HepG2 (cell line): ENCODE measurements around the gene OR10A6. TPM values are rescaled to one million over a fixed set of nuclear protein-coding genes. Genes with fewer than 3 reads are reported as not detected.

Source experiments
- ATAC-seq: fragments of 200-7000 bp; cut with Tn5 transposase; 3 replicates; pipeline ENCODE4 v1.9.1; 2020; ENCODE audit warnings: mild to moderate bottlenecking, moderate library complexity
- BruUV-seq: library from RNA; stranded (reverse); fragments of 400-500 nt; replicated peaks from 2 replicates; lab custom pipeline; 2021; lab: Mats Ljungman, UMichigan
- CTCF ChIA-PET: fragments of 300-600 bp; formaldehyde crosslinking; extraction: SDS; loops from one replicate; lab custom pipeline; 2021; ENCODE audit warnings: low total read pairs, inconsistent platforms, low intra/inter-chr PET ratio; lab: Yijun Ruan, JAX
- POLR2A ChIA-PET: fragments of 350-600 bp; sonication (Branson Sonifier 250); formaldehyde crosslinking; loops from one replicate; lab custom pipeline; 2020; ENCODE audit warnings: antibody characterized with exemption, inconsistent platforms; lab: Yijun Ruan, JAX
- DNase-seq: peaks from one replicate; pipeline ENCODE4 v3.0.0-alpha.2; 2015; ENCODE audit warnings: low spot score
- FAIRE-seq: peaks from 3 replicates; lab custom pipeline; 2011; peaks lifted over from hg19 to GRCh38; lab: Jason Lieb, UNC
- H2AFZ ChIP-seq: one replicate; pipeline ENCODE4 v1.6.1; 2011; ENCODE audit warnings: low read length, inconsistent platforms
- H3K27ac ChIP-seq: fragments of 300-600 bp; 3 replicates; pipeline ENCODE4 v1.8.0; 2011; ENCODE audit warnings: mixed run types, mild to moderate bottlenecking, mixed read lengths, low read length, inconsistent platforms; ENCODE audit not compliant: insufficient read depth; ENCODE audit errors: extremely low read length
- H3K27me3 ChIP-seq, 2 experiments: fragments of 200-600 bp in 1 of 2; 2 replicates in 1 of 2; 3 replicates in 1 of 2; pipeline versions ENCODE4 v1.6.0 to v1.8.0; 2011; ENCODE audit warnings: low read length in 2 of 2, mild to moderate bottlenecking in 2 of 2, moderate library complexity in 2 of 2, inconsistent platforms in 1 of 2; ENCODE audit not compliant: insufficient read depth in 2 of 2, control insufficient read depth in 1 of 2
- H3K36me3 ChIP-seq, 2 experiments: fragments of 200-600 bp in 1 of 2; replicated peaks in 1 of 2; 2 replicates in 1 of 2; 3 replicates in 1 of 2; pipeline versions ENCODE4 v1.5.1 to v1.8.0; 2011; ENCODE audit warnings: low read length in 2 of 2, inconsistent platforms in 1 of 2; ENCODE audit not compliant: insufficient read depth in 2 of 2, control insufficient read depth in 1 of 2
- H3K4me1 ChIP-seq: 2 replicates; pipeline ENCODE4 v1.5.1; 2012; ENCODE audit warnings: low read length, inconsistent platforms; ENCODE audit not compliant: insufficient read depth
- H3K4me2 ChIP-seq: 2 replicates; pipeline ENCODE4 v1.6.0; 2011; ENCODE audit warnings: low read depth, low read length, inconsistent platforms
- H3K4me3 ChIP-seq, 3 experiments: fragments of 200-600 bp in 1 of 3; sonication (generic), shearing (Covaris generic) in 1 of 3; replicated peaks in 1 of 3; 2 replicates each; pipeline ENCODE4 v1.5.1; 2011 to 2016; ENCODE audit warnings: low read length in 3 of 3, inconsistent platforms in 2 of 3, low read depth in 2 of 3, mild to moderate bottlenecking in 2 of 3, control low read depth in 1 of 3, mixed read lengths in 1 of 3; ENCODE audit not compliant: insufficient read depth in 1 of 3
- H3K79me2 ChIP-seq: one replicate; pipeline ENCODE4 v1.6.1; 2011; ENCODE audit warnings: low read length, inconsistent platforms; ENCODE audit not compliant: insufficient read depth
- H3K9ac ChIP-seq: 2 replicates; pipeline ENCODE4 v1.6.0; 2011; ENCODE audit warnings: mild to moderate bottlenecking, low read depth, low read length, inconsistent platforms; ENCODE audit not compliant: insufficient read depth
- H3K9me3 ChIP-seq: 2 replicates; pipeline ENCODE4 v1.5.1; 2012; ENCODE audit warnings: mild to moderate bottlenecking, low read length
- H4K20me1 ChIP-seq: 2 replicates; pipeline ENCODE4 v1.6.0; 2011; ENCODE audit warnings: inconsistent platforms, mild to moderate bottlenecking, low read length, moderate library complexity; ENCODE audit not compliant: insufficient read depth
- ATF7 ChIP-seq, 2 experiments: fragments of 450-650 bp in 1 of 2; sonication (generic) in 1 of 2; formaldehyde crosslinking in 1 of 2; IDR thresholded peaks; 2 replicates each; pipeline versions ENCODE4 v1.4.0 to v1.6.1; 2016 to 2020; ENCODE audit warnings: antibody characterized with exemption in 1 of 2, mild to moderate bottlenecking in 1 of 2, missing genetic modification reagents in 1 of 2
- CEBPB ChIP-seq: IDR thresholded peaks from 2 replicates; pipeline ENCODE4 v1.6.1; 2011; ENCODE audit warnings: low read depth, low read length, improper control_type of control experiment, borderline replicate concordance
- CEBPG ChIP-seq: IDR thresholded peaks from 2 replicates; pipeline ENCODE4 v1.6.1; 2016
- HOMEZ ChIP-seq: IDR thresholded peaks from 2 replicates; pipeline ENCODE4 v1.6.1; 2016; ENCODE audit warnings: low read depth
- MAFG ChIP-seq: sonication (generic); formaldehyde crosslinking; IDR thresholded peaks from 2 replicates; pipeline ENCODE4 v1.5.1; 2020; ENCODE audit warnings: mild to moderate bottlenecking, missing genetic modification reagents
- MYC ChIP-seq: sonication (generic); formaldehyde crosslinking; IDR thresholded peaks from 2 replicates; pipeline ENCODE4 v1.9.0; 2021; ENCODE audit warnings: missing genetic modification reagents, borderline replicate concordance
- NCOA2 ChIP-seq: sonication (generic); formaldehyde crosslinking; IDR thresholded peaks from 2 replicates; pipeline ENCODE4 v1.8.0; 2022; ENCODE audit warnings: inconsistent platforms
- NPAS2 ChIP-seq: sonication (generic); formaldehyde crosslinking; IDR thresholded peaks from 2 replicates; pipeline ENCODE4 v1.8.0; 2022; ENCODE audit warnings: mild to moderate bottlenecking, missing genetic modification reagents, borderline replicate concordance
- PHF5A ChIP-seq: IDR thresholded peaks from one replicate; pipeline ENCODE4 v1.6.1; 2018; ENCODE audit warnings: low read depth, missing genetic modification reagents; ENCODE audit not compliant: unreplicated experiment
- ZNF503 ChIP-seq: sonication (generic); formaldehyde crosslinking; IDR thresholded peaks from 2 replicates; pipeline ENCODE4 v1.4.0; 2020; ENCODE audit warnings: missing genetic modification reagents
- ZNF549 ChIP-seq: sonication (generic); formaldehyde crosslinking; IDR thresholded peaks from 2 replicates; pipeline ENCODE4 v1.5.0; 2020; ENCODE audit warnings: missing genetic modification reagents
- WGBS: methylation state at CpG from one replicate; pipeline ENCODE4 v1.1.6; 2017; ENCODE audit warnings: low lambda C conversion rate; 5-methylcytosine and 5-hydroxymethylcytosine counted together
- in situ Hi-C: cut with HindIII; loops from 2 replicates; pipeline ENCODE4 v1.10.0; 2017; ENCODE audit warnings: low pct_unique_long_range_greater_than_20kb; ENCODE audit not compliant: extremely low pct_ligation_motif_present
- intact Hi-C: fragments of 100-400 bp; cut with micrococcal nuclease; formaldehyde crosslinking; loops from one replicate; pipeline ENCODE4 v1.10.0; 2022; ENCODE audit not compliant: unreplicated experiment
- polyA plus RNA-seq, 8 experiments: library from polyadenylated mRNA; depleted of rRNA in 3 of 8; stranded (reverse) in 7 of 8; unstranded in 1 of 8; fragments of >200 nt; fragmentation: Illumina TruSeq in 4 of 8; extraction: Trizol in 4 of 8; gene quantifications; 2 replicates each; pipeline versions ENCODE4 v1.2.1 to v1.2.3, GENCODE V29; 2011 to 2016; ENCODE audit warnings: low read depth in 4 of 8, missing spikeins in 1 of 8, mixed read lengths in 1 of 8; ENCODE audit not compliant: insufficient read depth in 1 of 8
- total RNA-seq, 5 experiments: library from RNA; depleted of rRNA; stranded (reverse); fragments of >200 nt; fragmentation: Illumina TruSeq; extraction: Trizol; gene quantifications; 2 replicates each; pipeline ENCODE4 v1.2.3, GENCODE V29; 2016; ENCODE audit warnings: low read depth in 1 of 5
- TF ChIP-seq, protein P1 (sequence below): sonication (generic); formaldehyde crosslinking; IDR thresholded peaks from 2 replicates; pipeline ENCODE4 v1.8.0; 2022; ENCODE audit warnings: mild to moderate bottlenecking, missing genetic modification reagents

The OR10A6 gene
- total and polyA plus RNA-seq, 2 of the 13 experiments (the other 11 are each of a cell fraction or from before 2014, with no cell fraction given) = not detected

GRCh38 chr11:7977232-7977917 lies 46.3 kb upstream of the OR10A6 start:
- DNase-seq = no peak

DNA sequence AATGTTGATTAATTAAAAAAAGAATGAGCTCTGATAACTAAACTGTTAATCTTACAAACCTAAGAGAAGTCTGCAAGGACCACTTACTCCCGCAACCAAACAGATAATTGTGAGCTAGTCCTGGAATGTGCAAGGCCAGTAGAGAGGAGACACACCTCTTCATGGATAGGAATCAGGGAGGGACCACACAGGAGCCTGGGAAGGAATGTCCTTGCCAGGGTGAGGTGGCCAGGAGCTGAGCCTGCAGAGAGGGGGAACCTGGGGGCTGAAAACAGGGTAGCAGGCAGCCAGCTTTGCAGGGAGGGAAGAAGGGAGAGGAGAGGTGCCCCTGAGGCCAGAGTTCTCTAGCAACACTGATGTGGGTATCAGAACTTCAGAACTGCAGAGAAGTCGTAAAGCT lies 43.6 kb upstream of the OR10A6 start:
- no peak for FAIRE-seq
- no peaks in the 10 kb centered on the region for H3K4me1 ChIP-seq
- 25% methylated on average over 2 of the region's 2 CpGs for WGBS
- intact Hi-C loops (no loop called here), in situ Hi-C loops (no loop called here)
- POLR2A ChIA-PET = no interaction called here
- ATAC-seq = no peak
- CTCF ChIA-PET = no interaction called here
- no peak overlapping the region for H3K4me2 ChIP-seq
- no peaks in the 10 kb centered on the region for H4K20me1 ChIP-seq
- no peak for DNase-seq
- H3K27me3 ChIP-seq = no peaks in the 10 kb centered on the region
- H3K27ac ChIP-seq = no peak overlapping the region
- BruUV-seq = no TSS peak
- no peak overlapping the region for H3K9ac ChIP-seq
- no peak overlapping the region for H3K4me3 ChIP-seq
- no peaks in the 10 kb centered on the region for H3K79me2 ChIP-seq
- no peak overlapping the region for H2AFZ ChIP-seq
- H3K9me3 ChIP-seq = no peaks in the 10 kb centered on the region
- no peaks in the 10 kb centered on the region for H3K36me3 ChIP-seq
- TF ChIP-seq NPAS2 (CRISPR knock-in tag) (no peak), MAFG (no peak), ZNF549 (no peak), MYC (no peak), HOMEZ (no peak), ATF7 (IDR thresholded peaks at IDR 0.05) (no peak), ATF7 (CRISPR knock-in tag; IDR thresholded peaks at IDR 0.05) (no peak), PHF5A (CRISPR knock-in tag) (no peak)
- TF ChIP-seq, protein P1, sequence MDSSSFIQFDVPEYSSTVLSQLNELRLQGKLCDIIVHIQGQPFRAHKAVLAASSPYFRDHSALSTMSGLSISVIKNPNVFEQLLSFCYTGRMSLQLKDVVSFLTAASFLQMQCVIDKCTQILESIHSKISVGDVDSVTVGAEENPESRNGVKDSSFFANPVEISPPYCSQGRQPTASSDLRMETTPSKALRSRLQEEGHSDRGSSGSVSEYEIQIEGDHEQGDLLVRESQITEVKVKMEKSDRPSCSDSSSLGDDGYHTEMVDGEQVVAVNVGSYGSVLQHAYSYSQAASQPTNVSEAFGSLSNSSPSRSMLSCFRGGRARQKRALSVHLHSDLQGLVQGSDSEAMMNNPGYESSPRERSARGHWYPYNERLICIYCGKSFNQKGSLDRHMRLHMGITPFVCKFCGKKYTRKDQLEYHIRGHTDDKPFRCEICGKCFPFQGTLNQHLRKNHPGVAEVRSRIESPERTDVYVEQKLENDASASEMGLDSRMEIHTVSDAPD (CRISPR knock-in tag) = no peak

More at GRCh38 chr11:7977232-7977917, 46.3 kb upstream of the OR10A6 start:
- WGBS = 38% methylated on average over 5 of the region's 5 CpGs
- H3K27ac ChIP-seq = no peak overlapping the region
- H3K4me3 ChIP-seq = no peak overlapping the region
- CTCF ChIA-PET = no interaction called here
- H3K9me3 ChIP-seq = no peaks in the 10 kb centered on the region
- H3K4me1 ChIP-seq = no peaks in the 10 kb centered on the region
- ATAC-seq (no peak), FAIRE-seq (no peak)
- no peak overlapping the region for H3K9ac ChIP-seq
- intact Hi-C loops = no loop called here
- H3K36me3 ChIP-seq = no peaks in the 10 kb centered on the region
- H3K27me3 ChIP-seq = no peaks in the 10 kb centered on the region
- H2AFZ ChIP-seq = no peak overlapping the region
- TF ChIP-seq NCOA2 (CRISPR knock-in tag) (no peak), ZNF503 (CRISPR knock-in tag) (no peak), CEBPB (peak; percentile 71), CEBPG (CRISPR knock-in tag) (peak; percentile 47; the same call in 1 of the 2 replicates), ATF7 (IDR thresholded peaks at IDR 0.05) (peak; percentile 23; the same call in 1 of the 2 replicates), ATF7 (CRISPR knock-in tag; IDR thresholded peaks at IDR 0.05) (no peak)
- no peaks in the 10 kb centered on the region for H4K20me1 ChIP-seq
- H3K4me2 ChIP-seq = no peak overlapping the region
- in situ Hi-C loops = no loop called here
- H3K79me2 ChIP-seq = no peaks in the 10 kb centered on the region
- POLR2A ChIA-PET = no interaction called here
- no TSS peak for BruUV-seq
